Suprapubic skin (tissue), 4 donors: ENCODE measurements around the gene DDX1.

Source experiments
- EP300 ChIP-seq: sonication (generic); formaldehyde crosslinking; IDR thresholded peaks from one replicate; pipeline ENCODE4 v1.6.1; 2017; ENCODE audit warnings: antibody characterized with exemption
- POLR2A ChIP-seq, 2 donors: fragments of 450-650 bp; IDR thresholded peaks; one replicate each; pipeline ENCODE4 v1.6.1; 2017; ENCODE audit warnings: antibody characterized with exemption in 2 of 2, mild to moderate bottlenecking in 2 of 2, moderate library complexity in 2 of 2
- POLR2AphosphoS5 ChIP-seq, 3 donors: sonication (generic); formaldehyde crosslinking; IDR thresholded peaks; one replicate each; pipeline ENCODE4 v1.6.1; 2017; ENCODE audit warnings: antibody characterized with exemption in 3 of 3
- TF ChIP-seq, protein P1 (sequence below), 2 donors: fragments of 200-600 bp in 1 of 2; fragments of 450-650 bp in 1 of 2; sonication (generic) in 1 of 2; IDR thresholded peaks; one replicate each; pipeline ENCODE4 v1.5.1; 2016 to 2019; ENCODE audit warnings: antibody characterized with exemption in 2 of 2, mild to moderate bottlenecking in 1 of 2, moderate library complexity in 1 of 2

DNA sequence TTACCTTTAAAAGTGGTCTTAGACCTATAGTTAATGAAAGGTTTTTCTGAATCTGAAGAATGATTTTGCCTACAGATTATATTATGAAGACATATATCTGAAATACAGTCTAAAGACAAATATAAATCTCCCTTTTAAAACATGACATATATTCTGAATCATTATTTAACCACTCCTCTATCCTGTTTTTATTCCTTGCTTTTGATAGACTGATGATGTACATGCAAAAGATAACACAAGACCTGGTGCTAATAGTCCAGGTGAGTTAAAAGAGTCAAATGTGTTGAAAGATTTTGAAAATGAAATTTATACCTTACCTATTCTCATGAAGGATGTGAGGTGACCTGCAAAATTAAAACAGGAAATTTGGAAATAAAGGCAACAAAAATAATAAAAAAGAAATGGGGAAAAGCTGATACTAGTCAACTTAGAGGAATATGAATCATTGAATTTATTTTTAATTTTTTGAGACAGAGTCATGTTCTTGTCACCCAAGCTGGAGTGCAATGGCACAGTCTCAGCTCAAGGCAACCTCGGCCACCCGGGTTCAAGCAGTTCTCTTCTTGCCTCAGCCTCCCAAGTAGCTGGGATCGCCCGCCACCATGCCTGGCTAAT is 29.3 kb downstream of the DDX1 start:
- no peak for TF ChIP-seq POLR2A (IDR thresholded peaks at IDR 0.05)
- TF ChIP-seq, protein P1, sequence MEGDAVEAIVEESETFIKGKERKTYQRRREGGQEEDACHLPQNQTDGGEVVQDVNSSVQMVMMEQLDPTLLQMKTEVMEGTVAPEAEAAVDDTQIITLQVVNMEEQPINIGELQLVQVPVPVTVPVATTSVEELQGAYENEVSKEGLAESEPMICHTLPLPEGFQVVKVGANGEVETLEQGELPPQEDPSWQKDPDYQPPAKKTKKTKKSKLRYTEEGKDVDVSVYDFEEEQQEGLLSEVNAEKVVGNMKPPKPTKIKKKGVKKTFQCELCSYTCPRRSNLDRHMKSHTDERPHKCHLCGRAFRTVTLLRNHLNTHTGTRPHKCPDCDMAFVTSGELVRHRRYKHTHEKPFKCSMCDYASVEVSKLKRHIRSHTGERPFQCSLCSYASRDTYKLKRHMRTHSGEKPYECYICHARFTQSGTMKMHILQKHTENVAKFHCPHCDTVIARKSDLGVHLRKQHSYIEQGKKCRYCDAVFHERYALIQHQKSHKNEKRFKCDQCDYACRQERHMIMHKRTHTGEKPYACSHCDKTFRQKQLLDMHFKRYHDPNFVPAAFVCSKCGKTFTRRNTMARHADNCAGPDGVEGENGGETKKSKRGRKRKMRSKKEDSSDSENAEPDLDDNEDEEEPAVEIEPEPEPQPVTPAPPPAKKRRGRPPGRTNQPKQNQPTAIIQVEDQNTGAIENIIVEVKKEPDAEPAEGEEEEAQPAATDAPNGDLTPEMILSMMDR (IDR thresholded peaks at IDR 0.05) = no peak
- no peak for TF ChIP-seq POLR2AphosphoS5 (IDR thresholded peaks at IDR 0.05)
- TF ChIP-seq EP300 = no peak
